IPS DF 6.9 (cell line): ENCODE measurements around the gene NMNAT3.
A peak's percentile ranks its signal among the peaks of the same experiment; 100 is the strongest.

Experiments used
- DNase-seq: peaks from one replicate; pipeline ENCODE4 v3.0.0-alpha.2; 2013; ENCODE audit warnings: low read depth, low spot score
- H3K27ac ChIP-seq: one replicate; pipeline ENCODE4 v1.5.1; 2013; ENCODE audit warnings: low read length, control low read depth
- H3K27me3 ChIP-seq: 2 replicates; pipeline ENCODE4 v1.6.1; 2013; ENCODE audit warnings: mild to moderate bottlenecking, low read length; ENCODE audit not compliant: control insufficient read depth, insufficient read depth
- H3K36me3 ChIP-seq: 2 replicates; pipeline ENCODE4 v1.6.1; 2013; ENCODE audit warnings: low read length; ENCODE audit not compliant: control insufficient read depth, insufficient read depth
- H3K4me1 ChIP-seq: 2 replicates; pipeline ENCODE4 v1.6.1; 2013; ENCODE audit warnings: low read length; ENCODE audit not compliant: control insufficient read depth, insufficient read depth
- H3K4me3 ChIP-seq: 2 replicates; pipeline ENCODE4 v1.5.1; 2013; ENCODE audit warnings: mild to moderate bottlenecking, low read length
- H3K9me3 ChIP-seq: 2 replicates; pipeline ENCODE4 v1.6.1; 2013; ENCODE audit warnings: low read length, inconsistent platforms; ENCODE audit not compliant: control insufficient read depth, insufficient read depth
- WGBS: extraction: QIAGEN DNeasy Blood & Tissue Kit; methylation state at CpG from one replicate; pipeline ENCODE4 v1.1.7; 2013; ENCODE audit warnings: mixed read lengths, missing lambda C conversion rate; ENCODE audit not compliant: insufficient read length, insufficient coverage; 5-methylcytosine and 5-hydroxymethylcytosine counted together

NMNAT3 gene

GRCh38 chr3:139677388-139678155 lies at the start of gene NMNAT3:
TSS of gene NMNAT3 (minus strand) at chr3:139677972. CDS start at chr3:139627724, 50,248 bp downstream.
- WGBS, result no CpG with 5 or more reads among the region's 65 CpGs
- Histone ChIP-seq H3K36me3 (no peaks in the 10 kb centered on the region), H3K9me3 (no peaks in the 10 kb centered on the region), H3K4me1 (peaks cover 6% of the 10 kb centered on the region), H3K4me3 (peak within 1 kb of the TSS; percentile 50), H3K27ac (no peak within 1 kb of the TSS), H3K27me3 (peaks cover 14% of the 10 kb centered on the region; the same call in 1 of the 2 replicates)
- peak; percentile 73 for DNase-seq

DNA sequence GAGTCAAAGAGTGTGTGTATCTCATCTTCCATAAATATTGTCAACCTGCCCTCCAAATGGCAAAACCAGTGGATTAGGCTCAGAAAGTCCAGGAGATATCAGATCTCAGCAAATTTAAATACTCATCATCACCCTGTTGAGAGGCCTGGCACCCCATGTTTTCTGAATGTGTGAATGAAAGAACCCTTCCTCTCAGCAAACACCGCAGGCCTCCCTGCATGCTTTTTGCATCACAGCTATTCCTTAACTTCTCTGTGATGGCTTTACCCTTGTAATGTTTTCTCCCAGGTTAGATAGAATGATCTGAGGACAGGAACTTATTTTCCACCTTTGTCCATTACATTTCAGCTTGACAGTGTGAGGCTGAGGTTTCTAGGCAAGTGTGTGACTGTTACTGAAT lies 43.6 kb upstream of the NMNAT3 start:
- no peaks in the 10 kb centered on the region for H3K36me3 ChIP-seq
- H3K4me3 ChIP-seq, result no peak overlapping the region
- H3K27me3 ChIP-seq, result no peaks in the 10 kb centered on the region
- no peak for DNase-seq
- H3K9me3 ChIP-seq, result no peaks in the 10 kb centered on the region
- no CpG with 5 or more reads among the region's 1 CpG for WGBS
- no peak overlapping the region for H3K27ac ChIP-seq
- H3K4me1 ChIP-seq, result 0 out of 2 replicates have a peak, but pooled peaks cover 2% of the 10 kb centered on the region

GRCh38 chr3:139718415-139718814 lies 40.6 kb upstream of the NMNAT3 start:
- Histone ChIP-seq H3K4me1 (0 out of 2 replicates have a peak, but pooled peaks cover 2% of the 10 kb centered on the region), H3K36me3 (no peaks in the 10 kb centered on the region), H3K27ac (no peak overlapping the region), H3K9me3 (no peaks in the 10 kb centered on the region), H3K27me3 (no peaks in the 10 kb centered on the region), H3K4me3 (no peak overlapping the region)
- WGBS, result no CpG with 5 or more reads among the region's 3 CpGs
- DNase-seq, result peak; percentile 45

DNA sequence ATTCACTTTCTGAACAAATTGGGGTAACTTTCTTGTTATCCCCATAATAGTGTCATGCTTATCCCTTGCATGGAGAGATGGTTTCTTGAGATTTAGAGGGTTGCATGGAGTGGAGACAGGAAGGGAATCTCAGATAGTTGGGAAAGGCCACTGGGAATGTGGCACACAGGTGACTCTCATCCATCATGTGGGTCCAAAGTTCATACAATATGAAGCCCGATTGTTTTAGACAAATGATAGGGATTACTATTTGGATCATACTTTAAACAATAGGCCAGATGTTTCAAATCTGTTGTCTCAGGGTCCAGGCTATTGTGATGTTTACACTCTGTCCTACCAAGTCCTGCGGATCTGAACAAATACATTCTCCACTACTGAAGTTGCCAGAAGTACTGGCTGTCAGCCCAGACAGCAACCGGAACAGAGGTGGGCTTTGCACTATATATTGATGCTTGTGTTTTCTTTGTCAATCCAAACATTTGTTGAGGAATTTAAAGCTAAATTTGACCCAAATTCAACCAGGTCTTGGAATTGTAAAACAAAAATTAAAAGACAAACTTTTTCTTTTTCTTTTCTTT lies 39.2 kb upstream of the NMNAT3 start:
- no CpG with 5 or more reads among the region's 3 CpGs for WGBS
- Histone ChIP-seq H3K27me3 (no peaks in the 10 kb centered on the region), H3K9me3 (no peaks in the 10 kb centered on the region), H3K27ac (no peak overlapping the region), H3K4me3 (no peak overlapping the region), H3K36me3 (no peaks in the 10 kb centered on the region), H3K4me1 (0 out of 2 replicates have a peak, but pooled peaks cover 2% of the 10 kb centered on the region)
- DNase-seq, result no peak

- Histone ChIP-seq H3K27me3 (no peaks in the 10 kb centered on the region), H3K36me3 (no peaks in the 10 kb centered on the region), H3K9me3 (no peaks in the 10 kb centered on the region), H3K4me3 (no peak overlapping the region), H3K4me1 (no peaks in the 10 kb centered on the region), H3K27ac (no peak overlapping the region)
- no CpG with 5 or more reads among the region's 2 CpGs for WGBS
- DNase-seq, result no peak
Measured at GRCh38 chr3:139715743-139716360, 38.1 kb upstream of the NMNAT3 start.

- Histone ChIP-seq H3K27ac (no peak overlapping the region), H3K4me3 (no peak overlapping the region), H3K36me3 (no peaks in the 10 kb centered on the region), H3K4me1 (no peaks in the 10 kb centered on the region), H3K9me3 (no peaks in the 10 kb centered on the region), H3K27me3 (no peaks in the 10 kb centered on the region)
- DNase-seq, result no peak
- no CpG with 5 or more reads among the region's 2 CpGs for WGBS
Measured at GRCh38 chr3:139715166-139715565, 37.4 kb upstream of the NMNAT3 start.

- H3K4me1 ChIP-seq, result no peaks in the 10 kb centered on the region
- no peaks in the 10 kb centered on the region for H3K27me3 ChIP-seq
- no peak for DNase-seq
- H3K9me3 ChIP-seq, result no peaks in the 10 kb centered on the region
- no CpG with 5 or more reads among the region's 3 CpGs for WGBS
- H3K36me3 ChIP-seq, result no peaks in the 10 kb centered on the region
- H3K4me3 ChIP-seq, result no peak overlapping the region
- H3K27ac ChIP-seq, result no peak overlapping the region
Measured at GRCh38 chr3:139710212-139710611, 32.4 kb upstream of the NMNAT3 start.

DNA sequence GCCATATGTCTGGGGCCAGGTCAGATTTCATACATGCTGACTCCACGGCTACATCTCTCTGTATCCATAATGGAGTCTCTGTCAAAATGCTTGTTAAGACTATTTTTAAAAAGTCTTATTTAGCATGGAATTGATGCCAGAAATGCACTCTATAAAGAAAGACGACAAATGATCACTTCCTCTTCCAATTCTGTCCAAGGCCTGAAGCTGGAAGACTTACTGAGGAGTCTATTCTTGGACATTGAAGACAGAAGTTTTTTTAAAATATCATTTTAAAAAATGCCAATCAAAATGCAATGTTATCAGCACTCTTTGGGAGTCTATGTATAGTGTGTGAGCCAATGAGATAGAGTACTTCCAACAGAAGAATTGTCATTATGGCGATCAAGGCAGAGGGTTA lies 27.9 kb upstream of the NMNAT3 start:
- Histone ChIP-seq H3K27me3 (no peaks in the 10 kb centered on the region), H3K27ac (no peak overlapping the region), H3K4me3 (no peak overlapping the region), H3K9me3 (no peaks in the 10 kb centered on the region), H3K36me3 (no peaks in the 10 kb centered on the region), H3K4me1 (no peaks in the 10 kb centered on the region)
- DNase-seq, result no peak
- WGBS, result no CpG with 5 or more reads among the region's 3 CpGs

DNA sequence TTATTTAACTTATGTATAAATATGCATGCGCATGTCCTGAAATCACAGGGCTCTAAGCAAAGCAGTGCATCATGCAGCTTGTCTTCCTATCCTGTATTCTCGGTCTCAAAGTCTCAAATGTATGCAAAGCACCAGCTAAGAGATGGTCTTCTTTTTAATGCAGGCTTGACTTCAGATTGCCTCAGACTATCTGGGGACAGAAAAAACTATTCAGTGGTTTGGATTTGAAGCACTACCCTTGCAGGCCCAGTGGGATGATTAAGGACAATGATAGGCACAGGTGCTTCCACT lies 18.5 kb upstream of the NMNAT3 start:
- no peak overlapping the region for H3K27ac ChIP-seq
- no peak overlapping the region for H3K4me3 ChIP-seq
- no CpG with 5 or more reads among the region's 2 CpGs for WGBS
- H3K27me3 ChIP-seq, result no peaks in the 10 kb centered on the region
- DNase-seq, result no peak
- no peaks in the 10 kb centered on the region for H3K9me3 ChIP-seq
- no peaks in the 10 kb centered on the region for H3K36me3 ChIP-seq
- H3K4me1 ChIP-seq, result no peaks in the 10 kb centered on the region

DNA sequence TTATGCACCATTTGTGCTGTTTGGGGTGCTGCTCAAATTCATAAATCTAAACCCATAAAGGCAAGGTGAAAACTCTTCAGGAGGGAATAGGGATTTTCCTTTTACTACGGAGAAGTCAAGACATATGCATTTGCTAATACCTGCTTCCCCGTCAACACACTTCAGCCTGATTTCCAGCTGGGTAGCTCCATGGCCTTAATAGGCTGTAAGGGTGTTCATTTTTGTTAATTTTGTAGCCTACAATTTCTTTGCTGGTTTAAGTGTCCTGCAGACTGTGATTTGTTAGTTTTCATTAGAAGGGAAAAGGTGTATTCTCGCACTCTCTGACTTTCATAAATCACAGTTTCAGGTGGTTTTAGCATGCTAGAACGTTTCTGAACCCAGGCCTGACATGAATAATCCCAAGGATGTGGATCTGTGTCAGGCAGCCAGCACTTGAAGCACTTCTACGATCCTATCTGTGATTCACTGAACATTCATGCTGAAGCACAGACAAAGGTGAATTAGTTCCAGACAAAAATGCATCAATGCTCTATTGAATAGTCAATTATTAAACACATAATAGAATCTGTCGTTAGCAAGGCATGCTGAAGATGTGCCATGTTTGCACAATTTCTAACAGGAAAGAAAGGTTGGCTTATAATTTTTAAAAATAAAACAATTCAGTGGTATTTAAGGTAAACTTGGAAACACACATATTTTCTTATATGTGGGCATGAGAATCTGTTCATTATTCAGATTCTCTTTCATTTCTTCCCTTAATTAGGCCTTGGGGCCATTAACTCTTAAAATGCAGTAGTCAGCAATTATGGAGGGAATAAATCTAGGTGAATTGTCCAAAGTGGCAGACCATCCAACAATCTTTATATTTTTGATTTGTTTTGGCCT lies 17.9 kb upstream of the NMNAT3 start:
- H3K27me3 ChIP-seq, result no peaks in the 10 kb centered on the region
- no peaks in the 10 kb centered on the region for H3K4me1 ChIP-seq
- no CpG with 5 or more reads among the region's 6 CpGs for WGBS
- H3K9me3 ChIP-seq, result no peaks in the 10 kb centered on the region
- H3K27ac ChIP-seq, result no peak overlapping the region
- no peak overlapping the region for H3K4me3 ChIP-seq
- no peak for DNase-seq
- no peaks in the 10 kb centered on the region for H3K36me3 ChIP-seq
